ENCODE results near the gene NDST1.

Gene NDST1

GRCh38 chr5:150606476-150606875 lies 98.5 kb downstream of the NDST1 start:
- DNase-seq (ENCODE audit: low read depth): no peak

- no peak for DNase-seq (ENCODE audit: low read depth)
Measured at GRCh38 chr5:150607105-150607504, 99.2 kb downstream of the NDST1 start.
